PFSK-1 (cell line): ENCODE results near the gene RAB3IL1.

Experiments used
- FOXP2 ChIP-seq: optimal IDR thresholded peaks from 2 replicates; pipeline ENCODE3; 2011; ENCODE audit warnings: borderline replicate concordance, control low read depth, inconsistent platforms; ENCODE audit not compliant: insufficient read depth; ENCODE audit errors: extremely low read length, extremely low read depth
- POLR2AphosphoS5 ChIP-seq: IDR thresholded peaks from 2 replicates; pipeline ENCODE4 v1.6.1; 2012; ENCODE audit warnings: low read depth, mild to moderate bottlenecking, control low read depth, low read length, moderate library complexity
- REST ChIP-seq, 2 experiments: IDR thresholded peaks; 2 replicates each; pipeline versions ENCODE4 v1.6.1 to v1.8.0; 2011 to 2012; ENCODE audit warnings: low read depth in 2 of 2, low read length in 2 of 2, control low read depth in 1 of 2, inconsistent platforms in 1 of 2, mild to moderate bottlenecking in 1 of 2, moderate library complexity in 1 of 2; ENCODE audit not compliant: insufficient read depth in 1 of 2
- SIN3A ChIP-seq: IDR thresholded peaks from 2 replicates; pipeline ENCODE4 v1.6.1; 2012; ENCODE audit warnings: mild to moderate bottlenecking, low read length, moderate library complexity, borderline replicate concordance; ENCODE audit not compliant: insufficient read depth
- TAF1 ChIP-seq: IDR thresholded peaks from 2 replicates; pipeline ENCODE4 v1.6.1; 2012; ENCODE audit warnings: low read length, control low read depth, borderline replicate concordance; ENCODE audit not compliant: insufficient read depth

Gene RAB3IL1

GRCh38 chr11:61901397-61901796, 16.0 kb downstream of the RAB3IL1 start:
- TF ChIP-seq SIN3A (no peak), POLR2AphosphoS5 (no peak), FOXP2 (no peak), REST (IDR thresholded peaks at IDR 0.05; ENCODE audit: insufficient read depth in 1 of 2, low read depth in 2 of 2, low read length in 2 of 2) (no peak), TAF1 (no peak)

GRCh38 chr11:61900251-61900650, 17.1 kb downstream of the RAB3IL1 start:
- no peak for TF ChIP-seq TAF1
- TF ChIP-seq REST (IDR thresholded peaks at IDR 0.05; ENCODE audit: insufficient read depth in 1 of 2, low read depth in 2 of 2, low read length in 2 of 2) = no peak
- no peak for TF ChIP-seq FOXP2
- TF ChIP-seq SIN3A = no peak
- no peak for TF ChIP-seq POLR2AphosphoS5

- TF ChIP-seq FOXP2 (peak; percentile 79), TAF1 (no peak), REST (IDR thresholded peaks at IDR 0.05; ENCODE audit: insufficient read depth in 1 of 2, low read depth in 2 of 2, low read length in 2 of 2) (0 out of 4 replicates have a peak, but pooled peaks of 1 of the 2 experiments have one; percentile 7)
These were observed 18.1 kb downstream of the RAB3IL1 start for GRCh38 chr11:61899146-61899841.

GRCh38 chr11:61898247-61898582, 19.2 kb downstream of the RAB3IL1 start:
- TF ChIP-seq SIN3A (no peak), REST (IDR thresholded peaks at IDR 0.05; ENCODE audit: insufficient read depth in 1 of 2, low read depth in 2 of 2, low read length in 2 of 2) (no peak), POLR2AphosphoS5 (no peak), TAF1 (no peak), FOXP2 (no peak)
